ENCODE measurements around the gene C1RL. TPM values are rescaled to one million over a fixed set of nuclear protein-coding genes. Genes with fewer than 3 reads are reported as not detected.
A peak's percentile ranks its signal among the peaks of the same experiment; 100 is the strongest.

C1RL gene
- total RNA-seq, 1 experiment from 2014 or later = 8.9 TPM

- intact Hi-C loops (cut with micrococcal nuclease) = loop anchor here (2.0 kb wide), 2 partner anchors 47 to 497 kb away; partner anchors contain the start of gene PEX5
- Histone ChIP-seq H3K4me1 (ENCODE audit: insufficient read depth, low read length) (no peaks in the 10 kb centered on the region), H3K27me3 (ENCODE audit: low read length) (no peaks in the 10 kb centered on the region), H3K9me2 (replicated peaks; ENCODE audit: low read length) (no peaks in the 10 kb centered on the region), H3K4me3 (ENCODE audit: low read length) (no peak overlapping the region), H3K9me3 (ENCODE audit: low read length) (no peaks in the 10 kb centered on the region), H3K36me3 (ENCODE audit: low read depth, low read length) (no peaks in the 10 kb centered on the region), H3F3A (ENCODE audit: low read length, unreplicated experiment) (no peaks in the 10 kb centered on the region), H3K27ac (ENCODE audit: low read length) (no peak overlapping the region), H3K79me2 (ENCODE audit: low read length) (no peaks in the 10 kb centered on the region), H2AFZ (ENCODE audit: low read length) (no peak overlapping the region), H3K9ac (ENCODE audit: low read length) (no peak overlapping the region), H3K4me2 (ENCODE audit: low read length) (no peak overlapping the region), H4K20me1 (ENCODE audit: low read length) (no peaks in the 10 kb centered on the region)
- ATAC-seq (peak; percentile 81), DNase-seq (peak; percentile 58)
- no TSS peak for BruUV-seq (replicated peaks)
- CTCF ChIA-PET = no interaction called here
- POLR2A ChIA-PET (ENCODE audit: unreplicated experiment) = no interaction called here
- TF ChIP-seq CTCF (conservative IDR thresholded peaks at IDR 0.05; ENCODE audit: low read depth, low read length) (peak; percentile 73), EZH2 (IDR thresholded peaks at IDR 0.05; ENCODE audit: low read length, unreplicated experiment) (no peak)
Measured at GRCh38 chr12:7142056-7142644, 33.1 kb upstream of the C1RL start.

- ChIA-PET CTCF (no interaction called here), POLR2A (ENCODE audit: unreplicated experiment) (no interaction called here)
- H4K20me1 ChIP-seq (ENCODE audit: low read length) = no peaks in the 10 kb centered on the region
- H3K4me2 ChIP-seq (ENCODE audit: low read length) = no peak overlapping the region
- H3K9ac ChIP-seq (ENCODE audit: low read length) = no peak overlapping the region
- DNase-seq (no peak), ATAC-seq (no peak)
- H3K36me3 ChIP-seq (ENCODE audit: low read depth, low read length) = no peaks in the 10 kb centered on the region
- H3K79me2 ChIP-seq (ENCODE audit: low read length) = no peaks in the 10 kb centered on the region
- intact Hi-C loops (cut with micrococcal nuclease) = loop anchor here (2.0 kb wide), 2 partner anchors 47 to 497 kb away; partner anchors contain the start of gene PEX5
- H3K9me3 ChIP-seq (ENCODE audit: low read length) = no peaks in the 10 kb centered on the region
- no TSS peak for BruUV-seq (replicated peaks)
- no peaks in the 10 kb centered on the region for H3K4me1 ChIP-seq (ENCODE audit: insufficient read depth, low read length)
- H3K9me2 ChIP-seq (replicated peaks; ENCODE audit: low read length) = no peaks in the 10 kb centered on the region
- H2AFZ ChIP-seq (ENCODE audit: low read length) = no peak overlapping the region
- H3F3A ChIP-seq (ENCODE audit: low read length, unreplicated experiment) = no peaks in the 10 kb centered on the region
- H3K4me3 ChIP-seq (ENCODE audit: low read length) = no peak overlapping the region
- no peaks in the 10 kb centered on the region for H3K27me3 ChIP-seq (ENCODE audit: low read length)
- H3K27ac ChIP-seq (ENCODE audit: low read length) = no peak overlapping the region
- TF ChIP-seq EZH2 (IDR thresholded peaks at IDR 0.05; ENCODE audit: low read length, unreplicated experiment) = no peak
- no peak for TF ChIP-seq EZH2phosphoT487 (IDR thresholded peaks at IDR 0.05; ENCODE audit: borderline replicate concordance, low read length)
- TF ChIP-seq CTCF (conservative IDR thresholded peaks at IDR 0.05; ENCODE audit: low read depth, low read length) = no peak
Measured at GRCh38 chr12:7141351-7142005, 32.5 kb upstream of the C1RL start.

GRCh38 chr12:7139200-7139599 lies 30.2 kb upstream of the C1RL start:
- POLR2A ChIA-PET (ENCODE audit: unreplicated experiment) = no interaction called here
- H4K20me1 ChIP-seq (ENCODE audit: low read length) = no peaks in the 10 kb centered on the region
- intact Hi-C loops (cut with micrococcal nuclease) = no loop called here

More at GRCh38 chr12:7139200-7139599, 30.2 kb upstream of the C1RL start:
- DNase-seq (no peak), ATAC-seq (no peak)
- Histone ChIP-seq H3K27ac (ENCODE audit: low read length) (no peak overlapping the region), H3K27me3 (ENCODE audit: low read length) (no peaks in the 10 kb centered on the region), H3K9me2 (replicated peaks; ENCODE audit: low read length) (no peaks in the 10 kb centered on the region), H3K9me3 (ENCODE audit: low read length) (no peaks in the 10 kb centered on the region), H3K4me3 (ENCODE audit: low read length) (no peak overlapping the region), H3K4me2 (ENCODE audit: low read length) (no peak overlapping the region), H3K36me3 (ENCODE audit: low read depth, low read length) (no peaks in the 10 kb centered on the region), H3K4me1 (ENCODE audit: insufficient read depth, low read length) (no peaks in the 10 kb centered on the region), H3F3A (ENCODE audit: low read length, unreplicated experiment) (no peaks in the 10 kb centered on the region), H2AFZ (ENCODE audit: low read length) (no peak overlapping the region), H3K9ac (ENCODE audit: low read length) (no peak overlapping the region), H3K79me2 (ENCODE audit: low read length) (no peaks in the 10 kb centered on the region)
- CTCF ChIA-PET = no interaction called here
- TF ChIP-seq EZH2phosphoT487 (IDR thresholded peaks at IDR 0.05; ENCODE audit: borderline replicate concordance, low read length) (no peak), EZH2 (IDR thresholded peaks at IDR 0.05; ENCODE audit: low read length, unreplicated experiment) (no peak), CTCF (conservative IDR thresholded peaks at IDR 0.05; ENCODE audit: low read depth, low read length) (no peak)
- no TSS peak for BruUV-seq (replicated peaks)

Data from PC-3 (cell line).